ENCODE results near the gene FGGY. TPM values are rescaled to one million over a fixed set of nuclear protein-coding genes. Genes with fewer than 3 reads are reported as not detected.

Gene FGGY
- total RNA-seq, 1 experiment from 2014 or later, result 14.6 TPM

DNA sequence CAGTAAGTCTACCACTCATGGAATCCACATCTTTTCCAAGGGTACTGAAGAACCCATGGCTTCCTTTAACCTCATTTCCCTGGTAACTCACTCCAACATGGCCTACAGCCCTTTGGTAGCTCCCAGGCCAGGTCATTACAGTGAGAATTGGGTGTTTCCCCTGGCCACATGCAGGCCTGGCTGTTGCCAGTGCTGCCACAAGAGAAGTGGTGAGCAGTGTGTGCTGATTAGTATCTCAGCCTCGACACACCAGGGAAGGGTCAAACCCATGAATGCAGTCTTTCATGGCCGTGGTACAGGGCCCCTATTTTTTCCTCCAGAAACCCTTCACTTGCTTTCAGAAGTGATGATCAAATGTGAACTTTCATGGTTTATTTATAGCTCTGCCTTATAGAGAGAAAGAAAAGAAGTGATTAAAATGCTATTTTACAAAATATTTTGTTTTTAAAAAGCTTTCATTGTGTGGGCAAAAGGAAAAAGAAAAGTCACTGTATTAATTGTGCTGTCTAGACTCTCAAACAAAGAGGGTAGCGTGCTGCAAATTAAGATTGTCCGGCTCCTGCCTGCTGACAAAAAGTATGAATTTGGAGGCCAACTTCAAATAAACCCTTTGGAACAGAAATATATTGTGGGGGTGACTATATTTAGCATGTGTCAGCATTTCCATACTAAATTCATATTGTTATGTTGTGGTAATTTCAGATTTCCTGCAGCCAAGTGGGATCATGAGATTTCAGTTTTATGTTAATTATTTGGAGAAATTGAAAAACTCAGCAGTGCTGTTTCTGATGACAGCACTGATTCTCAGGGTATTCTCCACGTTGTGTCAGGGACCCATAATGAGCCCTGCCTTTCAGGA lies 455.9 kb downstream of the FGGY start:
- H3K27ac ChIP-seq (ENCODE audit: insufficient read length, low read depth, low read length), result no peak overlapping the region
- Mint-ChIP-seq H3K36me3 (ENCODE audit: insufficient read depth in 1 of 3, low read depth in 3 of 3) (no peaks in the 10 kb centered on the region), H3K4me3 (no peak overlapping the region)

More for the DNA sequence above, 455.9 kb downstream of the FGGY start:
- Histone ChIP-seq H2BK20ac (ENCODE audit: low read depth, low read length, poor library complexity, severe bottlenecking) (no peak overlapping the region), H3K4me2 (ENCODE audit: insufficient read depth, insufficient read length, low read length) (no peak overlapping the region), H4K5ac (ENCODE audit: insufficient read length, low read depth, low read length) (no peak overlapping the region), H3K9ac (ENCODE audit: extremely low read depth, insufficient read length, low read length) (no peak overlapping the region), H3K14ac (ENCODE audit: insufficient read depth, low read length) (no peak overlapping the region), H4K91ac (ENCODE audit: insufficient read length, low read depth, low read length) (no peak overlapping the region), H2BK15ac (ENCODE audit: low read depth, low read length) (no peak overlapping the region), H3K79me1 (ENCODE audit: insufficient read depth, low read depth, low read length, poor library complexity, severe bottlenecking) (no peaks in the 10 kb centered on the region), H3K4ac (ENCODE audit: low read depth, low read length) (no peak overlapping the region), H3K18ac (ENCODE audit: insufficient read length, low read depth, low read length) (no peak overlapping the region), H2AFZ (ENCODE audit: low read length) (no peak overlapping the region), H3K23ac (ENCODE audit: insufficient read length, low read depth, low read length) (no peak overlapping the region), H2BK12ac (ENCODE audit: insufficient read length, low read depth, low read length) (no peak overlapping the region), H4K8ac (replicated peaks; ENCODE audit: insufficient read length, low read depth, low read length) (no peak overlapping the region), H3K27me3 (ENCODE audit: insufficient read depth, low read length) (no peaks in the 10 kb centered on the region), H3K79me2 (ENCODE audit: insufficient read depth, low read length) (no peaks in the 10 kb centered on the region), H3K23me2 (ENCODE audit: insufficient read length, low read depth, low read length, poor library complexity, severe bottlenecking) (peaks cover 2% of the 10 kb centered on the region), H2BK5ac (ENCODE audit: insufficient read length, low read length) (no peak overlapping the region), H3T11ph (ENCODE audit: low read length) (no peak overlapping the region), H3K4me1 (ENCODE audit: insufficient read depth, low read length) (no peaks in the 10 kb centered on the region), H3K9me3 (ENCODE audit: control insufficient read depth, low read depth, low read length) (no peaks in the 10 kb centered on the region), H2BK120ac (ENCODE audit: low read depth, low read length, poor library complexity, severe bottlenecking) (no peak overlapping the region), H3K56ac (ENCODE audit: insufficient read length, low read depth, low read length) (no peak overlapping the region), H2AK5ac (ENCODE audit: insufficient read length, low read length) (no peak overlapping the region), H4K20me1 (ENCODE audit: control insufficient read depth, insufficient read depth, insufficient read length) (no peaks in the 10 kb centered on the region)
- H3K27me3 Mint-ChIP-seq (ENCODE audit: low read depth), result no peaks in the 10 kb centered on the region; the same call in 1 of the 2 replicates
- peaks cover 0 to 8% of the 10 kb centered on the region in 2 experiments; a peak in 1 of 4 replicates for H3K4me1 Mint-ChIP-seq
- no peaks in the 10 kb centered on the region for H3K9me3 Mint-ChIP-seq
- no peak for DNase-seq
- TF ChIP-seq CTCF (conservative IDR thresholded peaks at IDR 0.05), result no peak
- no peak overlapping the region; a peak in 2 of 7 replicates for H3K27ac Mint-ChIP-seq
- WGBS (ENCODE audit: extremely low coverage, insufficient read length, low lambda C conversion rate), result no CpG with 5 or more reads among the region's 5 CpGs
